Endodermal cell (in vitro differentiated cells): Measurements from ENCODE around the gene ABHD2. TPM values are rescaled to one million over a fixed set of nuclear protein-coding genes. Genes with fewer than 3 reads are reported as not detected.

ENCODE experiments used
- DNase-seq: peaks from one replicate; pipeline ENCODE4 v3.0.0-alpha.2; 2017
- H3K27ac ChIP-seq: 2 replicates; pipeline ENCODE4 v1.5.1; 2013; ENCODE audit warnings: mild to moderate bottlenecking, low read depth, low read length, moderate library complexity
- H3K27me3 ChIP-seq: 2 replicates; pipeline ENCODE4 v1.6.1; 2013; ENCODE audit warnings: mild to moderate bottlenecking, low read length, moderate library complexity; ENCODE audit not compliant: insufficient read depth, control insufficient read depth, poor library complexity, severe bottlenecking
- H3K36me3 ChIP-seq: 2 replicates; pipeline ENCODE4 v1.7.0; 2013; ENCODE audit warnings: mild to moderate bottlenecking, low read length, moderate library complexity; ENCODE audit not compliant: control insufficient read depth, insufficient read depth
- H3K4me1 ChIP-seq: one replicate; pipeline ENCODE4 v1.7.0; 2013; ENCODE audit warnings: low read length; ENCODE audit not compliant: control insufficient read depth, insufficient read depth
- H3K4me3 ChIP-seq: 2 replicates; pipeline ENCODE4 v1.5.1; 2013; ENCODE audit warnings: mild to moderate bottlenecking, low read length, moderate library complexity
- H3K9ac ChIP-seq: 2 replicates; pipeline ENCODE4 v1.6.1; 2013; ENCODE audit warnings: mild to moderate bottlenecking, low read length, moderate library complexity; ENCODE audit not compliant: poor library complexity, severe bottlenecking; ENCODE audit errors: extremely low read depth
- H3K9me3 ChIP-seq: 2 replicates; pipeline ENCODE4 v1.6.1; 2013; ENCODE audit warnings: mild to moderate bottlenecking, low read length, moderate library complexity; ENCODE audit not compliant: control insufficient read depth
- H3K27ac Mint-ChIP-seq: 2 replicates; pipeline ENCODE4 v1.8.0; 2020; ENCODE audit warnings: mixed read lengths
- H3K27me3 Mint-ChIP-seq: 2 replicates; pipeline ENCODE4 v1.8.0; 2021; ENCODE audit warnings: mild to moderate bottlenecking, mixed read lengths; ENCODE audit not compliant: insufficient read depth
- H3K36me3 Mint-ChIP-seq: 2 replicates; pipeline ENCODE4 v1.8.0; 2020; ENCODE audit warnings: low read depth, mixed read lengths
- H3K4me1 Mint-ChIP-seq: 2 replicates; pipeline ENCODE4 v1.8.0; 2020; ENCODE audit warnings: mixed read lengths
- H3K4me3 Mint-ChIP-seq: 2 replicates; pipeline ENCODE4 v1.8.0; 2020; ENCODE audit warnings: mild to moderate bottlenecking, moderate library complexity, mixed read lengths
- H3K9me3 Mint-ChIP-seq: 2 replicates; pipeline ENCODE4 v1.8.0; 2020; ENCODE audit warnings: mild to moderate bottlenecking, mixed read lengths
- CTCF ChIP-seq: fragments of 200-600 bp; sonication (generic); conservative IDR thresholded peaks from 2 replicates; pipeline ENCODE4 v1.5.0; 2021; ENCODE audit warnings: antibody characterized with exemption, mild to moderate bottlenecking
- WGBS, 2 experiments: methylation state at CpG; one replicate each; pipeline versions ENCODE4 v1.1.5 to v1.1.7; 2013; ENCODE audit warnings: missing lambda C conversion rate in 2 of 2, mixed read lengths in 1 of 2; ENCODE audit not compliant: insufficient coverage in 1 of 2, insufficient read length in 1 of 2; 5-methylcytosine and 5-hydroxymethylcytosine counted together
- total RNA-seq, 2 donors: library from RNA; stranded (reverse); fragmentation: NEBNext Ultra II Directional in 1 of 2; extraction: Animal tissue kit (Norgen Biotek cat#: 25700) in 1 of 2; gene quantifications; 2 replicates in 1 of 2; 3 replicates in 1 of 2; pipeline ENCODE4 v1.2.1, GENCODE V29; 2021

Gene ABHD2
- total RNA-seq, 2 donors from 2014 or later, result 24.1 to 26.0 TPM

GRCh38 chr15:89113296-89114024, 25.2 kb downstream of the ABHD2 start:
- 83 to 92% methylated on average over 3 to 5 of the region's 7 CpGs for WGBS, 2 experiments
- Histone ChIP-seq H3K9ac (no peak overlapping the region), H3K4me3 (no peak overlapping the region), H3K36me3 (peaks cover 19% of the 10 kb centered on the region), H3K9me3 (no peaks in the 10 kb centered on the region), H3K27me3 (no peaks in the 10 kb centered on the region), H3K27ac (peak overlapping the region; percentile 9), H3K4me1 (peaks cover 3% of the 10 kb centered on the region)
- no peaks in the 10 kb centered on the region for H3K27me3 Mint-ChIP-seq
- TF ChIP-seq CTCF, result no peak
- peaks cover 17% of the 10 kb centered on the region for H3K36me3 Mint-ChIP-seq
- no peak for DNase-seq
- no peaks in the 10 kb centered on the region for H3K9me3 Mint-ChIP-seq
- no peak overlapping the region for H3K4me3 Mint-ChIP-seq
- peak overlapping the region; percentile 49 for H3K27ac Mint-ChIP-seq
- H3K4me1 Mint-ChIP-seq, result peaks cover 41% of the 10 kb centered on the region

GRCh38 chr15:89114990-89115389, 26.7 kb downstream of the ABHD2 start:
- Mint-ChIP-seq H3K4me3 (no peak overlapping the region), H3K9me3 (no peaks in the 10 kb centered on the region), H3K27ac (peak overlapping the region; percentile 85), H3K27me3 (no peaks in the 10 kb centered on the region), H3K36me3 (peaks cover 17% of the 10 kb centered on the region), H3K4me1 (peaks cover 41% of the 10 kb centered on the region)
- Histone ChIP-seq H3K4me3 (no peak overlapping the region), H3K27ac (peak overlapping the region; percentile 7), H3K27me3 (no peaks in the 10 kb centered on the region), H3K36me3 (peaks cover 28% of the 10 kb centered on the region), H3K9me3 (no peaks in the 10 kb centered on the region), H3K9ac (no peak overlapping the region), H3K4me1 (peaks cover 3% of the 10 kb centered on the region)
- DNase-seq, result no peak
- TF ChIP-seq CTCF, result no peak
- 63 to 91% methylated on average over 2 to 3 of the region's 3 CpGs for WGBS, 2 experiments

GRCh38 chr15:89115547-89115946, 27.3 kb downstream of the ABHD2 start:
- TF ChIP-seq CTCF, result no peak
- H3K4me1 Mint-ChIP-seq, result peaks cover 41% of the 10 kb centered on the region
- no peaks in the 10 kb centered on the region for H3K9me3 ChIP-seq

More at GRCh38 chr15:89115547-89115946, 27.3 kb downstream of the ABHD2 start:
- Histone ChIP-seq H3K27ac (peak overlapping the region; percentile 7), H3K36me3 (peaks cover 28% of the 10 kb centered on the region), H3K27me3 (no peaks in the 10 kb centered on the region), H3K9ac (no peak overlapping the region), H3K4me3 (no peak overlapping the region), H3K4me1 (peaks cover 3% of the 10 kb centered on the region)
- no peak overlapping the region for H3K4me3 Mint-ChIP-seq
- H3K36me3 Mint-ChIP-seq, result peaks cover 17% of the 10 kb centered on the region
- no peaks in the 10 kb centered on the region for H3K27me3 Mint-ChIP-seq
- H3K27ac Mint-ChIP-seq, result peak overlapping the region; percentile 75
- no peaks in the 10 kb centered on the region for H3K9me3 Mint-ChIP-seq
- 73 to 90% methylated on average over 3 to 5 of the region's 5 CpGs for WGBS, 2 experiments
- peak; percentile 56 for DNase-seq
